GM18498 (cell line): ENCODE results near the gene KCNH4.
"Not testable (repeated sequence)": the region's sequence is repeated elsewhere in the genome, so short reads cannot be mapped to it uniquely, and the experiment has no call there.

Experiments used
- ATAC-seq: cut with Tn5 transposase; IDR thresholded peaks from one replicate; pipeline ENCODE4 v1.9.1; 2021; ENCODE audit warnings: mild to moderate bottlenecking, moderate library complexity; ENCODE audit not compliant: unreplicated experiment

Gene KCNH4

DNA sequence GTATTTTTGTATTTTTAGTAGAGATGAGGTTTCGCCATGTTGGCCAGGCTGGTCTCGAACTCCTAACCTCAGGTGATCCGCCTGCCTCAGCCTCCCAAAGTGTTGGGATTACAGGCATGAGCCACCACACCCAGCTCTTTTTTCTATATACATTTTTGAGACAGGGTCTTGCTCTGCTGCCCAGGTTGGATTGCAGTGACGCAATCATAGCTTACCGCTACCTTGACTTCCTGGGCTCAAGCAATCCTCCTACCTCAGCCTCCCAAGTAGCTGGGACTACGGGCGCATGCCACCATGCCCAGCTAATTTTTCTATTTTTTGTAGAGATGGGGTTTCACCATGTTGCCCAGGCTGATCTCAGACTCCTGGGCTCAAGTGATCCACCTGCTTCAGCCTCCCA is 40.3 kb downstream of the KCNH4 start:
- ATAC-seq, result not testable (repeated sequence)

DNA sequence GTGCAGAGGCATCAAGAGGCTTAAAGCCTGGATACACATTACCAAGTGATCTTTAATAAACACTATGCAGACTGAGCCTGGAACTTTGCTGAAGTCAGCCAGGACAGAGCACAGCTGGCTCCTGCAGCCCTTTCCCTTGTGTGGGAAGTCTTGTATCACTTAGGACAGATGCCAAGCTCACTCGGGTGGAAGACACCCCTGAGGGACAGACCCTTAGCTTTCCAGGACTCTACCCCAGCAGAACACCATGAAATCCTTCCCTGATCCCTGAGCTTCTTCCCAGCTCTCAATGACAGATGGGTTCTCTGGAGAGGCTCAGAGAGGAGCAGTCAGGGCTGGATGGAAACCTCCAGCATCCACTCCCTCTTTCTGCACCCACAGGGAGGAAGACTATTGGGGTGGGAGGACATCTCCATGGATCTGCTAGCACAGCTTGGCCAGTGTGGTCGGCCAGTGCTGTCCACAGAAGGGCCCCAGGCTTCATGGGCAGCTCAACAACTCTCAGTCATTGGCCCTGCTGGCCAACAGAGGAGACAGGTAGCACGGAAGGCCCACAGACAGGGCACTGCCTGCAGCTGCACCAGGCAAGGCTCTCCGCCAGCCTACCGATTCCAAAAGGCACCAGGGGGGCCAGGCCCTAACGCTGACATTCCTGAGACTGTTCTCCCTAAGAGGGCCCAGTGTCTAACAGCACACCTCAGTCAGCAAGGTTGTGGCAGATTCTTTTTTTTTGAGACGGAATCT is 42.0 kb downstream of the KCNH4 start:
- no peak for ATAC-seq

DNA sequence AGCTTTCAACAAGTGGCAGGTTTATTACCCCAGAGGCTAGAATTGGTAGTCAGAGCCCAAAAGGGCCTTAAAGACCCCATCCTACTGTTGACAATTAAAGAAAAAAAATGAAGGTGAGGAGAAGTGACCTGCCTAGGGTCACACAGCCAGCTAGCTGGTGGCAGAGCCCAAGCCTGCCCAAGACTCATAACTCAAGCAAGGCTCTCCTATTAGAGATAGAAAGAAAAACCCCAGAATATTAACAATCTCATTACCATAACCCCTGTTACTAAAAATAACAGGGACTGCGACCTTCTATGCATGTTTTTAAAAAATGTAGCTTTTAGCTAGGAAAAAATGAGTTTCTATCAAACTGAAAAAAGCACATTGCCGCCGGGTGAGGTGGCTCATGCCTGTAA is 44.3 kb downstream of the KCNH4 start:
- no peak for ATAC-seq

DNA sequence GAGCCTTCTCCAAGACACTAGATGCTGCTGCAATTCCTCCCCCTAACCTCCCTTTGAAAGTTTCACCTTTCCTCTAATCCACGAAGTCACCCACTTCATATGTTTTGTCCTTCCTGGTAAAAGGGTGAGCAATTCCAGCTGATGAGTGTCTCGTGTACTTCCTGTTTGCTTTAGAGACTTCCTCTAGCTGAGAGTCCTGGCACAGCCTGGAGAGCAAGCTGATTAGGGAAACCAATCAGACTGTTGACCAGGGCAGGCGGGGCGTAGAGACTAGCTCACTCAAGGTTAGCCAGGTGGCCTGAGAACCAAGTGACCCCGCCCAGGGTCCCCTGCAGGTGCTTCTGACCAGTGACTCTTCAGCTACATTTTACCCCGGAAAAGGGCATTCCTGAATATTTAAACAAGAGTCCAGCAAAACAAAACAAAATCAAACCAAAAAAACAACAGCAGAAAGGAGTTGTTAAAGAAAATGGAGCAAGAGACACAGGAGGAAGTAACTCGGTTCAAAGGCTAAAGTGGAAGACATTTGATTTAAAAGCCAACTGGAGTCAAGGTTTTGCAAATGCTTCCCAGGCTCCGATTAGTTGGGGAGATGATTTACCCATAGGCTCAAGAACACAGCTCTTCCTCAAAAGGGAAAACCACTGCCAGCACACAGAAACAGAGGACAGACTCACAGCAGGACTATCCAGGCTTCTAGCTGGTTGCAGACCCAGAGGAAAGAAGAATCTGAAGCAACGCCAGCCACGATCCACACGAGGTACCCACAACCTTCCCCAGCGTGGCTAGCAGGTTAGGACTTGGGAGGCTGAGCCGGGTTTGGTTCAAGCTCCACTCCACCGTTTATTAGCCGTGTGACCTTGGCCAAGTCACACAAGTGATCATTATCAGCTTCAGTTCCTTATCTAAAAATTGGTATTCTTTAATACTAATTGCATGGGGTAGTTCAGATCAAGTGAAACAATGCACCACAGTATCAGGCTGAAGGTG is 45.0 kb downstream of the KCNH4 start:
- no peak for ATAC-seq

GRCh38 chr17:42135151-42135550 is 45.8 kb downstream of the KCNH4 start:
- ATAC-seq, result no peak

- peak; percentile 74 for ATAC-seq
Observed at GRCh38 chr17:42133461-42134041, 47.4 kb downstream of the KCNH4 start.

GRCh38 chr17:42132941-42133340 is 48.0 kb downstream of the KCNH4 start:
- ATAC-seq, result peak; percentile 27

GRCh38 chr17:42131981-42132432 is 48.9 kb downstream of the KCNH4 start:
- no peak for ATAC-seq

DNA sequence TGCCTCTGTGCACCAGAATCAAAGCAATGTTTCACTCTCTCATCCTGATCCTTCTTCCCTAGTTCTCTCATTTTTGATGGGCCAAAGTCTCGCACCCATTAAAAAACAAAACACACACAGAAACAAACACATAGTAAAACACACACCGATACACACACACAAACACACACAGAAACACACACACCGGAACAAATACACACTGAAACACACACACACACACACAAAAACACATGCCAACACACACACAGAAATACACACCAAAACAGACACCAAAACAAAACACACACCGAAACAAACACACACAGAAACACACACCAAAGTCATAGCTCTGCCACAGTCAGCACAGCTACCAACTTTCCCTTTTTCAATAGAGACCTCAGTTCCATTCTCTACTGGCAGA is 49.7 kb downstream of the KCNH4 start:
- no peak for ATAC-seq

DNA sequence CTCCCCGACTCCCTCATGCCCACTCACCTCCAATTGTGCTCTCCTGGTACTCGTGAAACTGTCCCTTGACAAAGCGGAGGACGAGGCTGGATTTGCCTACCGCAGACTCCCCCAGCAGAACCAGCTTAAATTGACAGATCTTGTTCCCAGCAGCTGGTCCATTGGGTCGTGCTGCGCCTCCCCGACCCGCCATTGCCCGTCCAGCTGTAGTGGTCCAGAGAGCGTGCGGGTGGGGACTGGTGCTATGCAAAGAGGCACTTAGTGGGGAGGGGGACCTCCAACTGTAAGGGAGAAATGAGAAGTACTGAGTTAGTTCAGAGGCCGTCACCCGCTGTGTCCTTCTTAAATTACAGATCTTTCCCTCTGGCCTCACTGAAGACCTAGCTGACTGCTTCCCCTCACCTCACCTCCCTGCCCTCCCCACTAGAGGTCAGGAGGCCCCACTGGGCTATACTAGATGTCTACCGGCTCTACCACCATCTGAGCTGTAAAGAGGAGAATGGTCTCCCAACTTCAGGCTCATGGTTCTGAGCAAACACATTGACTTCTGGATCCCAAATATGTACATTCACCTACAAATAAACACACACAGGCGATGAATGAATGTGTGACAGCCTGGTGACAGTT is 50.5 kb downstream of the KCNH4 start:
- ATAC-seq, result no peak

DNA sequence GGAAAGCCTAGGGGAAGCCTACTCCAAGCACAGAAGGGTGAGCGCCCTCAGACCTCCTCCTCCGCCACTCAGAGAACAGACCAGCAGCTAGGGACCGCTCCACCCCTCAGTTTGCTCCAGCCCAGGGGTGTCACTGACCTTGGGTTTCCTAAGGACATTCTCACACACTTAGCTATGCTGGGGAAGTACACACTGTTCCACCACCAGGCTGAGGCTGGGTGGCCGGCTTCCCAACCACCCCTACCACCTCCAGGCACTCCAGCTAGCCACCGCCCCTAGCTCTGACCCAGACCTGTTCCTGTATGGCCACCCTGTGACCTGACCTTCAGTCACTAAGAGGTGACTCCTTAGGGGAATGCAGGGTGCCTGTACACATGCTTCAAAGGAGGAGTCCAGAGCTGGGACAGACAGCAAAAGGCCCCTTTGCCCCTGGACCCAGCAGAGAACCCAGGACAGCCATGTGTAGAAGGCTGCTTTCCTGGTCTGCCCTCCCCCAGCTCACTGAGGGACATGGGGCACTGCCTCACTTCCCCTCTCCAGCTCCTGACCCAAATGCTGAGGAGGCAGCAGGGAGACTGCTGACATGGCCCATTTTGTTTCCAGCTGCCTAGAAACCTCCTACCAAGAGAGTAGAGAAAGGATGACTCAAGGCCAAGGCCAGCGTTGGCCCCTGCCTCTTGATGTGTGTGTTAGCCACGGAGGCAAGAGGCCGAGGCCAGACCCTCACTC is 51.7 kb downstream of the KCNH4 start:
- ATAC-seq, result no peak

- no peak for ATAC-seq
Observed at GRCh38 chr17:42127414-42127813, 53.5 kb downstream of the KCNH4 start.

- no peak for ATAC-seq
Observed at GRCh38 chr17:42126836-42127235, 54.1 kb downstream of the KCNH4 start.

DNA sequence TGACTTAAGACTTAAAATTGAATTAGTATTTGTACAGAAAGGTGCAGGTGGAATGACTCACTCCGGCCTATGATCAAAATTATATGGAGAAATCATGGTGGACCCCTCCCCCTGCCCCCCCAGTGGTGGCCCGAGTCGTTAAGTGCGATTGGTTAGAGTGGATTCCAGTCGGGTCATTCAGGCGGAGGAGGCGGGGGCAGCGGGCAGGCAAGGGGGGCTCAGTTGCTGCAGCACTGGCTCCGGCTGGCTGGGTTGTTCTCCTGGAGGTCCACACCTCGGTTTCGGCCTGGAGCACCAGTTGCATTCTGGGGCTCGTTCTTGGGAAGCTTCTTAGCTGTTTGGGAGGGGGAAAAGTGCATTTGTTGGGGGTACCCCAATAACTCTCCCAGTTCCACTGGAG is 55.4 kb downstream of the KCNH4 start:
- no peak for ATAC-seq

GRCh38 chr17:42124256-42124655 is 56.7 kb downstream of the KCNH4 start:
- no peak for ATAC-seq

GRCh38 chr17:42122371-42123303 is 58.3 kb downstream of the KCNH4 start, which contains the start of gene HSPB9:
HSPB9 (plus strand) TSS chr17:42122804; CDS start chr17:42122851, 47 bp downstream.
- ATAC-seq, result no peak

GRCh38 chr17:42120770-42121769 is 59.9 kb downstream of the KCNH4 start, which contains the start of gene KAT2A:
KAT2A (minus strand) TSS chr17:42121367; CDS start chr17:42121304, 63 bp downstream.
- ATAC-seq, result peak; percentile 64
